Activated CD4-positive, alpha-beta T cell treated with anti-CD3 and anti-CD28 coated beads for 24 hours (primary cell): ENCODE results near the gene LURAP1L.

Source experiments
- DNase-seq, 2 donors: peaks; one replicate each; pipeline ENCODE4 v3.0.0-alpha.2; 2020; ENCODE audit warnings: low read depth in 2 of 2

LURAP1L gene

GRCh38 chr9:12774861-12775678, at the start of gene LURAP1L:
Gene LURAP1L (plus strand): TSS chr9:12775020. CDS start chr9:12775716, 696 bp downstream.
- no peak for DNase-seq

GRCh38 chr9:12726795-12727194, 48.0 kb upstream of the LURAP1L start:
- no peak for DNase-seq

- no peak for DNase-seq
Measured at GRCh38 chr9:12730198-12730597, 44.6 kb upstream of the LURAP1L start.

GRCh38 chr9:12730927-12731326, 43.9 kb upstream of the LURAP1L start:
- no peak for DNase-seq

GRCh38 chr9:12732971-12733370, 41.8 kb upstream of the LURAP1L start:
- DNase-seq: no peak

- DNase-seq: no peak
Measured at GRCh38 chr9:12735665-12736064, 39.2 kb upstream of the LURAP1L start.

GRCh38 chr9:12737871-12738270, 36.9 kb upstream of the LURAP1L start:
- DNase-seq: no peak

GRCh38 chr9:12739014-12739652, 35.7 kb upstream of the LURAP1L start:
- no peak for DNase-seq

- no peak for DNase-seq
Measured at GRCh38 chr9:12740845-12741244, 34.0 kb upstream of the LURAP1L start.

- no peak for DNase-seq
Measured at GRCh38 chr9:12748016-12748415, 26.8 kb upstream of the LURAP1L start.

GRCh38 chr9:12748954-12749353, 25.9 kb upstream of the LURAP1L start:
- no peak for DNase-seq

GRCh38 chr9:12753931-12754330, 20.9 kb upstream of the LURAP1L start:
- DNase-seq: no peak

- DNase-seq: no peak
Measured at GRCh38 chr9:12759761-12760160, 15.1 kb upstream of the LURAP1L start.

GRCh38 chr9:12760758-12761157, 14.1 kb upstream of the LURAP1L start:
- no peak for DNase-seq

- DNase-seq: no peak
Measured at GRCh38 chr9:12764150-12764549, 10.7 kb upstream of the LURAP1L start.

GRCh38 chr9:12765088-12765798, 9.6 kb upstream of the LURAP1L start:
- DNase-seq: no peak

- DNase-seq: no peak
Measured at GRCh38 chr9:12766357-12766756, 8.5 kb upstream of the LURAP1L start.

- no peak for DNase-seq
Measured at GRCh38 chr9:12770261-12770660, 4.6 kb upstream of the LURAP1L start.

GRCh38 chr9:12771891-12772290, 2.9 kb upstream of the LURAP1L start:
- no peak for DNase-seq

- DNase-seq: no peak
Measured at GRCh38 chr9:12773562-12773961, 1.3 kb upstream of the LURAP1L start.

- DNase-seq: no peak
Measured at GRCh38 chr9:12775679-12776512, 1.1 kb downstream of the LURAP1L start.
